Astrocyte of the cerebellum (primary cell): ENCODE data around the gene ZNF799.
A peak's percentile ranks its signal among the peaks of the same experiment; 100 is the strongest.
"Not testable (repeated sequence)": the region's sequence is repeated elsewhere in the genome, so short reads cannot be mapped to it uniquely, and the experiment has no call there.

ENCODE experiments used
- DNase-seq: peaks from one replicate; pipeline ENCODE4 v3.0.0-alpha.2; 2011; ENCODE audit warnings: low read depth
- H3K4me3 ChIP-seq: 2 replicates; pipeline ENCODE4 v1.5.1; 2011; ENCODE audit warnings: mild to moderate bottlenecking, low read depth, low read length, moderate library complexity
- CTCF ChIP-seq: IDR thresholded peaks from 2 replicates; pipeline ENCODE4 v1.5.1; 2012; ENCODE audit warnings: low read length, low read depth, moderate library complexity, mild to moderate bottlenecking; ENCODE audit errors: missing control alignments
- in situ Hi-C: cut with HindIII; loops from 2 replicates; pipeline ENCODE4 v1.10.0; 2017; ENCODE audit warnings: low sequenced_read_pairs

ZNF799 gene

GRCh38 chr19:12400633-12401502 lies at the start of gene ZNF799:
Gene ZNF799, minus strand, starts transcription at chr19:12401271. Its CDS starts 201 bp downstream, at chr19:12401070.
- DNase-seq = peak; percentile 91
- peak within 1 kb of the TSS; percentile 71 for H3K4me3 ChIP-seq
- in situ Hi-C loops = no loop called here
- no peak for TF ChIP-seq CTCF

GRCh38 chr19:12450844-12451243 lies 49.8 kb upstream of the ZNF799 start:
- in situ Hi-C loops = no loop called here
- DNase-seq = no peak
- no peak for TF ChIP-seq CTCF

GRCh38 chr19:12448808-12449207 lies 47.7 kb upstream of the ZNF799 start:
- in situ Hi-C loops = no loop called here
- no peak overlapping the region for H3K4me3 ChIP-seq
- no peak for DNase-seq
- TF ChIP-seq CTCF = no peak

More at GRCh38 chr19:12450844-12451243, 49.8 kb upstream of the ZNF799 start:
- no peak overlapping the region for H3K4me3 ChIP-seq

GRCh38 chr19:12440541-12441316 lies 39.7 kb upstream of the ZNF799 start, which contains the start of gene ZNF443:
Gene ZNF443, minus strand, starts transcription at chr19:12441021. Its CDS starts 107 bp downstream, at chr19:12440914.
- peak within 1 kb of the TSS; percentile 61 for H3K4me3 ChIP-seq
- in situ Hi-C loops = no loop called here
- TF ChIP-seq CTCF = no peak
- peak; percentile 93 for DNase-seq

- peak overlapping the region; percentile 61 for H3K4me3 ChIP-seq
- DNase-seq = peak; percentile 4
- in situ Hi-C loops = not testable (repeated sequence)
These were observed 38.8 kb upstream of the ZNF799 start for GRCh38 chr19:12439686-12440540.

GRCh38 chr19:12430726-12431299 lies 29.7 kb upstream of the ZNF799 start:
- in situ Hi-C loops, DNase-seq, H3K4me3 ChIP-seq: not testable (repeated sequence)

- in situ Hi-C loops = no loop called here
- no peak for TF ChIP-seq CTCF
- H3K4me3 ChIP-seq = no peak overlapping the region
- DNase-seq = no peak
These were observed 24.8 kb upstream of the ZNF799 start for GRCh38 chr19:12425888-12426274.
